H1 (cell line): ENCODE data around the gene CCDC83. TPM values are rescaled to one million over a fixed set of nuclear protein-coding genes. Genes with fewer than 3 reads are reported as not detected.

Experiments used
- CTCF ChIA-PET: fragments of 300-600 bp; sonication (Branson Sonifier 250); formaldehyde crosslinking; loops from one replicate; lab custom pipeline; 2021; ENCODE audit not compliant: partially characterized antibody; lab: Charles Lee
- POLR2A ChIA-PET: fragments of 300-600 bp; sonication (Branson Sonifier 250); formaldehyde crosslinking; loops from one replicate; lab custom pipeline; 2021; ENCODE audit warnings: inconsistent platforms; ENCODE audit not compliant: partially characterized antibody; lab: Charles Lee
- DNase-seq, 2 experiments: peaks; one replicate each; pipeline versions ENCODE4 v3.0.0 to v3.0.0-alpha.2; 2010 to 2022; ENCODE audit warnings: low spot score in 2 of 2, low read depth in 1 of 2, mixed read lengths in 1 of 2
- FAIRE-seq: peaks from 2 replicates; lab custom pipeline; 2011; peaks lifted over from hg19 to GRCh38; lab: Jason Lieb, UNC
- H2AFZ ChIP-seq: 2 replicates; pipeline ENCODE4 v1.8.1; 2012; ENCODE audit warnings: low read length, inconsistent platforms
- H2AK5ac ChIP-seq: 2 replicates; pipeline ENCODE4 v1.6.1; 2013; ENCODE audit warnings: low read depth, low read length
- H2BK120ac ChIP-seq: replicated peaks from 2 replicates; pipeline ENCODE3; 2013; ENCODE audit warnings: low read depth, low read length, inconsistent platforms
- H2BK12ac ChIP-seq: 2 replicates; pipeline ENCODE4 v1.6.1; 2013; ENCODE audit warnings: low read depth, low read length
- H2BK15ac ChIP-seq: 2 replicates; pipeline ENCODE4 v1.6.1; 2013; ENCODE audit warnings: low read length
- H2BK20ac ChIP-seq: 2 replicates; pipeline ENCODE4 v1.6.1; 2013; ENCODE audit warnings: low read length
- H2BK5ac ChIP-seq: 2 replicates; pipeline ENCODE4 v1.6.1; 2013; ENCODE audit warnings: low read depth, low read length
- H3K14ac ChIP-seq: 2 replicates; pipeline ENCODE4 v1.6.1; 2013; ENCODE audit warnings: inconsistent platforms; ENCODE audit not compliant: insufficient read length
- H3K18ac ChIP-seq: 2 replicates; pipeline ENCODE4 v1.6.1; 2013; ENCODE audit warnings: low read length; ENCODE audit errors: extremely low read depth
- H3K23ac ChIP-seq: 2 replicates; pipeline ENCODE4 v1.6.1; 2013; ENCODE audit warnings: inconsistent platforms; ENCODE audit not compliant: insufficient read length
- H3K23me2 ChIP-seq: 2 replicates; pipeline ENCODE4 v1.6.1; 2013; ENCODE audit warnings: low read depth, low read length
- H3K27ac ChIP-seq: 2 replicates; pipeline ENCODE4 v1.6.1; 2011; ENCODE audit warnings: low read depth, low read length, inconsistent platforms
- H3K27me3 ChIP-seq, 4 experiments: replicated peaks in 1 of 4; 1 replicate in 1 of 4; 2 replicates in 3 of 4; pipeline versions ENCODE4 v1.6.1 to v1.8.1; 2011 to 2013; ENCODE audit warnings: low read length in 3 of 4, mild to moderate bottlenecking in 3 of 4, inconsistent platforms in 2 of 4, mixed read lengths in 2 of 4, moderate library complexity in 1 of 4; ENCODE audit not compliant: control insufficient read depth in 3 of 4, insufficient read depth in 3 of 4; ENCODE audit errors: extremely low read depth in 1 of 4
- H3K36me3 ChIP-seq, 4 experiments: 2 replicates each; pipeline versions ENCODE4 v1.6.1 to v1.8.1; 2011 to 2013; ENCODE audit warnings: mild to moderate bottlenecking in 4 of 4, low read length in 3 of 4, moderate library complexity in 2 of 4, control low read depth in 1 of 4, inconsistent platforms in 1 of 4; ENCODE audit not compliant: insufficient read depth in 4 of 4, control insufficient read depth in 2 of 4
- H3K4ac ChIP-seq: replicated peaks from 2 replicates; pipeline ENCODE3; 2013; ENCODE audit warnings: low read length, low read depth, mixed read lengths, inconsistent platforms; ENCODE audit not compliant: insufficient read length
- H3K4me1 ChIP-seq, 4 experiments: replicated peaks in 1 of 4; 1 replicate in 1 of 4; 2 replicates in 3 of 4; pipeline versions ENCODE4 v1.6.1 to v1.8.1; 2011 to 2013; ENCODE audit warnings: low read length in 3 of 4, inconsistent platforms in 2 of 4, mixed read lengths in 1 of 4; ENCODE audit not compliant: insufficient read depth in 4 of 4, control insufficient read depth in 3 of 4
- H3K4me2 ChIP-seq, 2 experiments: 2 replicates each; pipeline versions ENCODE4 v1.6.1 to v1.8.1; 2011 to 2013; ENCODE audit warnings: low read depth in 2 of 2, low read length in 2 of 2, control low read depth in 1 of 2, inconsistent platforms in 1 of 2, mild to moderate bottlenecking in 1 of 2; ENCODE audit not compliant: insufficient read depth in 1 of 2
- H3K4me3 ChIP-seq, 4 experiments: fragments of 200-600, 300-600 bp in 1 of 4; sonication (generic), shearing (Covaris generic), sonication (Bioruptor Twin) in 1 of 4; 2 replicates each; pipeline versions ENCODE4 v1.5.1 to v1.8.1; 2011 to 2016; ENCODE audit warnings: low read length in 4 of 4, low read depth in 3 of 4, control low read depth in 2 of 4, inconsistent platforms in 2 of 4, mild to moderate bottlenecking in 2 of 4, mixed read lengths in 1 of 4, moderate library complexity in 1 of 4; ENCODE audit not compliant: insufficient read depth in 2 of 4; ENCODE audit errors: extremely low read depth in 1 of 4
- H3K56ac ChIP-seq: replicated peaks from 2 replicates; pipeline ENCODE3; 2013; ENCODE audit warnings: low read depth, mild to moderate bottlenecking, mixed read lengths, low read length, inconsistent platforms; ENCODE audit not compliant: insufficient read length
- H3K79me1 ChIP-seq: 2 replicates; pipeline ENCODE4 v1.6.1; 2013; ENCODE audit warnings: low read depth, low read length, control low read depth
- H3K79me2 ChIP-seq, 2 experiments: 2 replicates each; pipeline versions ENCODE4 v1.6.1 to v1.8.1; 2012 to 2013; ENCODE audit warnings: low read length in 2 of 2, mild to moderate bottlenecking in 2 of 2, inconsistent platforms in 1 of 2; ENCODE audit not compliant: insufficient read depth in 2 of 2, control insufficient read depth in 1 of 2
- H3K9ac ChIP-seq, 4 experiments: replicated peaks in 1 of 4; 1 replicate in 1 of 4; 2 replicates in 3 of 4; pipeline versions ENCODE4 v1.6.1 to v1.8.1; 2011 to 2013; ENCODE audit warnings: low read depth in 3 of 4, low read length in 3 of 4, control low read depth in 2 of 4, mild to moderate bottlenecking in 2 of 4, moderate library complexity in 2 of 4, inconsistent platforms in 1 of 4; ENCODE audit errors: extremely low read depth in 1 of 4
- H3K9me3 ChIP-seq, 2 experiments: 2 replicates each; pipeline versions ENCODE4 v1.6.1 to v1.8.1; 2012 to 2013; ENCODE audit warnings: mild to moderate bottlenecking in 2 of 2, moderate library complexity in 2 of 2, control low read depth in 1 of 2, inconsistent platforms in 1 of 2, low read depth in 1 of 2, low read length in 1 of 2, mixed read lengths in 1 of 2; ENCODE audit not compliant: insufficient read depth in 2 of 2
- H4K20me1 ChIP-seq, 2 experiments: replicated peaks in 1 of 2; 2 replicates each; pipeline versions ENCODE3 to v1.8.1; 2011 to 2013; ENCODE audit warnings: inconsistent platforms in 2 of 2, low read length in 2 of 2, mild to moderate bottlenecking in 1 of 2; ENCODE audit not compliant: insufficient read depth in 2 of 2, control insufficient read depth in 1 of 2
- H4K5ac ChIP-seq: 2 replicates; pipeline ENCODE4 v1.6.1; 2013; ENCODE audit warnings: low read length, low read depth, mixed read lengths, inconsistent platforms; ENCODE audit not compliant: insufficient read length
- H4K8ac ChIP-seq: 2 replicates; pipeline ENCODE4 v1.8.0; 2013; ENCODE audit warnings: mild to moderate bottlenecking, moderate library complexity, low read length, inconsistent platforms; ENCODE audit not compliant: insufficient read depth; ENCODE audit errors: extremely low read depth
- H4K91ac ChIP-seq: replicated peaks from 2 replicates; pipeline ENCODE3; 2013; ENCODE audit warnings: low read length, mixed read lengths, inconsistent platforms; ENCODE audit not compliant: insufficient read length
- RBBP5 ChIP-seq: IDR thresholded peaks from 2 replicates; pipeline ENCODE4 v1.7.1; 2012; ENCODE audit warnings: low read depth, mild to moderate bottlenecking, inconsistent platforms, low read length, moderate library complexity, borderline replicate concordance
- SIN3A ChIP-seq, 2 experiments: IDR thresholded peaks in 1 of 2; conservative IDR thresholded peaks in 1 of 2; 2 replicates each; pipeline ENCODE4 v1.6.1; 2011 to 2012; ENCODE audit warnings: low read length in 2 of 2, improper control_type of control experiment in 1 of 2, low read depth in 1 of 2, mild to moderate bottlenecking in 1 of 2
- SP2 ChIP-seq: IDR thresholded peaks from 2 replicates; pipeline ENCODE4 v1.6.1; 2012; ENCODE audit warnings: mild to moderate bottlenecking, low read length, inconsistent platforms
- SRF ChIP-seq: IDR thresholded peaks from 2 replicates; pipeline ENCODE4 v1.6.1; 2011; ENCODE audit warnings: mild to moderate bottlenecking, low read depth, low read length, moderate library complexity
- TAF7 ChIP-seq: optimal IDR thresholded peaks from 2 replicates; pipeline ENCODE3; 2011; ENCODE audit warnings: low read depth, mild to moderate bottlenecking, inconsistent platforms, low read length, moderate library complexity, borderline replicate concordance
- WGBS, 2 experiments: shearing (Covaris generic) in 1 of 2; methylation state at CpG; one replicate each; pipeline versions ENCODE4 v1.1.6 to v1.1.7; 2013 to 2015; ENCODE audit warnings: low lambda C conversion rate in 2 of 2, mixed read lengths in 2 of 2, inconsistent platforms in 1 of 2, low coverage in 1 of 2, missing lambda C conversion rate in 1 of 2; ENCODE audit not compliant: insufficient replicate concordance in 2 of 2, insufficient coverage in 1 of 2, insufficient read length in 1 of 2; ENCODE audit errors: extremely low coverage in 1 of 2, missing lambda C conversion rate in 1 of 2; 5-methylcytosine and 5-hydroxymethylcytosine counted together
- polyA plus RNA-seq, 7 experiments: library from polyadenylated mRNA; depleted of rRNA in 3 of 7; stranded (reverse) in 5 of 7; unstranded in 2 of 7; fragments of >200 nt in 5 of 7; fragments of 200-250 nt in 2 of 7; gene quantifications; 1 replicate in 5 of 7; 2 replicates in 1 of 7; 4 replicates in 1 of 7; pipeline versions ENCODE4 v1.2.1 to v1.2.3, GENCODE V29; 2011 to 2013; ENCODE audit warnings: missing spikeins in 2 of 7, mixed read lengths in 2 of 7
- total RNA-seq: library from RNA; stranded (reverse); fragmentation: NEBNext Ultra II Directional; extraction: Animal tissue kit (Norgen Biotek cat#: 25700); gene quantifications from 2 replicates; pipeline ENCODE4 v1.2.1, GENCODE V29; 2021

Gene CCDC83
- total and polyA plus RNA-seq, 2 of the 8 experiments (the other 6 are each of a cell fraction or from before 2014, with no cell fraction given), result not detected

DNA sequence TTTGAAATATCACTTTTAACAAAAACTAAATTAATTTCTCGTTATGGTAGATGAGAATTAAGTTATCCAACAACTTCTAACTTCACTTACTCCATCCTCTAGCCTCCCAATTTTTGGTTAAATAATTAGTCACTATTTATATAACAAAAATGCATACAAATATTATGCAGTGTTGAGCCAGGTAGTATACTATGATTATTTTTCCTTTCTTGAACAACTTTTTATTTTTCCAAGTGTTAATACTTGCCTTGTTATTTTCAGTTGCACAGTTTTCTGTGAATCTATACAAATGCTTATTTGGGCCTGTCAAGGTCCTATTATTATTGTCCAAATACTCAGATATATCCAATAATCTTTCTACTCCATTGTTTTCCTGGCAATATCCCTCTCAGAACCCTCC lies 19.9 kb upstream of the CCDC83 start:
- FAIRE-seq (no peak), DNase-seq (no peak)
- Histone ChIP-seq H4K91ac (no peak overlapping the region), H4K20me1 (no peaks in the 10 kb centered on the region), H2BK20ac (no peak overlapping the region), H2BK120ac (no peak overlapping the region), H3K79me1 (no peaks in the 10 kb centered on the region), H2AK5ac (no peak overlapping the region), H3K36me3 (no peaks in the 10 kb centered on the region), H3K27me3 (no peaks in the 10 kb centered on the region), H3K9me3 (0 out of 4 replicates have a peak, but pooled peaks cover 0 to 4% of the 10 kb centered on the region in 2 experiments), H3K23me2 (no peaks in the 10 kb centered on the region), H2BK15ac (no peak overlapping the region), H3K18ac (no peak overlapping the region)
- CTCF ChIA-PET, result no interaction called here
- TF ChIP-seq SRF, result no peak
- no peak for TF ChIP-seq SIN3A (conservative IDR thresholded peaks at IDR 0.05 in 1 of 2, IDR thresholded peaks at IDR 0.05 in 1 of 2; ENCODE audit: low read depth in 1 of 2, low read length in 2 of 2)
- no peak for TF ChIP-seq SP2
- TF ChIP-seq RBBP5, result no peak
- no peak for TF ChIP-seq TAF7
- TF ChIP-seq, all 59 proteins: peak for 0
- POLR2A ChIA-PET, result no interaction called here
- H3K23ac ChIP-seq, result no peak overlapping the region
- no peak overlapping the region for H2AFZ ChIP-seq
- no peak overlapping the region for H3K4ac ChIP-seq
- H3K9ac ChIP-seq, result no peak overlapping the region
- no peak overlapping the region for H3K14ac ChIP-seq
- no peak overlapping the region for H2BK12ac ChIP-seq
- no peak overlapping the region for H2BK5ac ChIP-seq
- H4K8ac ChIP-seq, result no peak overlapping the region
- no peaks in the 10 kb centered on the region for H3K4me1 ChIP-seq
- no peak overlapping the region for H3K4me3 ChIP-seq
- H3K4me2 ChIP-seq, result no peak overlapping the region
- H4K5ac ChIP-seq, result no peak overlapping the region
- 84% methylated on average over 1 of the region's 1 CpG; no CpG with 5 or more reads in 1 of the 2 experiments for WGBS, 2 experiments
- H3K56ac ChIP-seq, result no peak overlapping the region
- no peaks in the 10 kb centered on the region for H3K79me2 ChIP-seq
- H3K27ac ChIP-seq, result no peak overlapping the region
